Measurements from ENCODE around the gene TTC39B. TPM values are rescaled to one million over a fixed set of nuclear protein-coding genes. Genes with fewer than 3 reads are reported as not detected.

Gene TTC39B
- total and polyA plus RNA-seq, 9 donors: 1.4 to 4.3 (median 2.4) TPM

DNA sequence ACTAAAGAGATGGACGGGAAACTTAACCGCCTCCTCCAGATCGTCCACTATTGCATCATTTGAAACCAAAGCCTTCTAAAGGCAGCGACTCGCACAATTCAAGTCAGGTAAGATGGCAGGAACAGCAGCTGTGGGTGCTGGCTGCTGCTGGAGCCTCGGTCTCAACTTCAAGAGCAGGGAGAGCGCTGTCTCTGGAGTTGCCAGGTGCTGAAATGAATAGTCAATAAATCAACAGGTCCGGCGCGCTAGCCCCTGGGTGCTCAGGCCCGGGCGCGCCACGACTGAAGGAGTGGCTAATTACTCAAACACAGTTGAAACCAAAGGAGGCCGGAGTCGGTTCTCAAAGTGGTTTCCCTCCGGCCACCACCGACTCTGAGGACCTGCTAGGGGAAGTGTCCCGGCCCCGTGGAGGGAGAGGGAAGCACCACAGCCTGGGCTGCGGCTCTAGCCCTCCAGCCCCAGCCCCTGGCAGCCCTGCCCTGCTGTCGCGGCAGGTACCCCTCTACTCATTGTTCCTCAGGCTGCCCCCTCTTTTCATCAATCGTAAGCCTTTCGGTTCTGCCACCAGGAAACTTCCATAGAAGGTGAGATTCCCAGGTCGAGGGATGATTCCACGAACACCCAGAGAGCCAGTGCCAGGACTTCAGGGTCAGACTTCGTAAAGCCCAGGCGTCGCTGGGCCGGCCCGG is 804 bp downstream of the TTC39B start:
- Histone ChIP-seq H3K27me3 (ENCODE audit: control insufficient read depth, insufficient read depth, low read length) (no peaks in the 10 kb centered on the region), H3K36me3 (ENCODE audit: control insufficient read depth, insufficient read depth, low read length) (no peaks in the 10 kb centered on the region), H3K4me1 (ENCODE audit: control insufficient read depth, insufficient read depth, low read length) (peaks cover 13% of the 10 kb centered on the region), H3K27ac (ENCODE audit: low read length) (peak overlapping the region; percentile 79), H3K9me3 (replicated peaks; ENCODE audit: control insufficient read depth, low read depth, low read length) (no peaks in the 10 kb centered on the region), H3K4me3 (ENCODE audit: low read length) (peak overlapping the region; percentile 85)
- DNase-seq: peak; percentile 73
- 6% methylated on average over 28 of the region's 32 CpGs for WGBS (ENCODE audit: insufficient coverage)

DNA sequence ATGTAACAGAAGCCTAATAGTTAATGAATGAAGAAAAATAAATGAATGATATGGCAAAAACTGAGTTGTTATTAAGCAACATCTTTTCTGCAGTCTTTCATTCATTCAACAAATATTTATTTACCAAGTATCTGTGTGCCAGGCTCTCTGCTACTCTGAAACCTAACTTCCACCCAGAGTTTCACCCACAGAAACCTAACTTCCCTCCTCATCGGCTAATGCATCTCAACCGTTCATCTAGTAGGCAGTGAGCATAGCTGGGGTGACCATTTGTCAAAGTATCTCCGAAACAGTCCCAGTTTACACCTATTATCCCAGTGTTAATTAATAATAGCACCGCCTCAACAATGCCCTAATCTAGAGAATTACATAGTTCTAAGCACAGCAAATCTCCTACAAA is 1.5 kb downstream of the TTC39B start:
- Histone ChIP-seq H3K27me3 (ENCODE audit: control insufficient read depth, insufficient read depth, low read length) (no peaks in the 10 kb centered on the region), H3K9me3 (replicated peaks; ENCODE audit: control insufficient read depth, low read depth, low read length) (no peaks in the 10 kb centered on the region), H3K27ac (ENCODE audit: low read length) (peak overlapping the region; percentile 79), H3K4me3 (ENCODE audit: low read length) (no peak overlapping the region), H3K4me1 (ENCODE audit: control insufficient read depth, insufficient read depth, low read length) (peaks cover 13% of the 10 kb centered on the region), H3K36me3 (ENCODE audit: control insufficient read depth, insufficient read depth, low read length) (no peaks in the 10 kb centered on the region)
- no CpG with 5 or more reads among the region's 4 CpGs for WGBS (ENCODE audit: insufficient coverage)
- DNase-seq: no peak

DNA sequence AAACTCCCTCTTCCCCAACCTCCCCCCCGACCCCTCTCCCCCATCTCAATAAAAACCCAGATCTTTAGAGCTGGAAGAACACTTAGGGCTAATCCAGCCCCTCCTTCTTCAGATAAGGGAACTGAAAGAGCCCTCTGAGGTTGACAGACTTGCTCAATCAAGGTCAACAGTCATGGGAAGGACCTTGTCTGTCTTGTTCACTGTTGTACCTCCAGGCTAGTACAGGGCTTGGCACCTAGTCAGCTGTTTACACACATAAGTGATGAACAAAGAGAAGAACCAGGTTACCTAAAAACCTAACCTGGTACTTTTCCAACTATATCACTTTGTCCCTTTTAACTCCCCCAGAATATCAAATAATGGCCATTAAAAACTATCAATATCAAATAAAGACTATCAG is 2.4 kb downstream of the TTC39B start:
- no peaks in the 10 kb centered on the region for H3K36me3 ChIP-seq (ENCODE audit: control insufficient read depth, insufficient read depth, low read length)
- WGBS (ENCODE audit: insufficient coverage): 80% methylated on average over 1 of the region's 1 CpG
- H3K9me3 ChIP-seq (replicated peaks; ENCODE audit: control insufficient read depth, low read depth, low read length): no peaks in the 10 kb centered on the region
- H3K27me3 ChIP-seq (ENCODE audit: control insufficient read depth, insufficient read depth, low read length): no peaks in the 10 kb centered on the region
- no peak overlapping the region for H3K4me3 ChIP-seq (ENCODE audit: low read length)
- H3K27ac ChIP-seq (ENCODE audit: low read length): no peak overlapping the region
- DNase-seq: no peak
- peaks cover 13% of the 10 kb centered on the region for H3K4me1 ChIP-seq (ENCODE audit: control insufficient read depth, insufficient read depth, low read length)

DNA sequence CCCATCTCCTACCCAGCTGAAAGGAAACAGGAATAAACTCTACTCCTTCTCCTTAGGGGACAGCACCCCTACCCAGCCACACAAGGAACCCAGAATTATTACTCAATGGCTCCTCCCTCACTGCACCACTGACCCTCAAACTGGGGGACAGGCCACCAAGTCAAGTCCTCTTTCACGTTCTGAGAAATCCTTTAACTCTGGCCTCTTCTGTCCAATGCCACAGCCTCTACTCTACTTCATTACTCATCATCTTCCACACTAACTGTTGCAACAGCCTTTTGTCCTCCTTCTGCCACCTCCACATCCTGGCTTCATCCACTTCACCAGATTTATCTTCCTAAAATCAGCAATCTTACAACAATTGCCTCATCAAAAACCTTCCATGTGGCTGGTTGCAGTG is 6.8 kb downstream of the TTC39B start:
- no peaks in the 10 kb centered on the region for H3K9me3 ChIP-seq (replicated peaks; ENCODE audit: control insufficient read depth, low read depth, low read length)
- no peak for DNase-seq
- peaks cover 10% of the 10 kb centered on the region for H3K4me1 ChIP-seq (ENCODE audit: control insufficient read depth, insufficient read depth, low read length)
- 75% methylated on average over 1 of the region's 1 CpG for WGBS (ENCODE audit: insufficient coverage)
- H3K4me3 ChIP-seq (ENCODE audit: low read length): no peak overlapping the region
- H3K36me3 ChIP-seq (ENCODE audit: control insufficient read depth, insufficient read depth, low read length): no peaks in the 10 kb centered on the region
- no peak overlapping the region for H3K27ac ChIP-seq (ENCODE audit: low read length)
- H3K27me3 ChIP-seq (ENCODE audit: control insufficient read depth, insufficient read depth, low read length): no peaks in the 10 kb centered on the region

DNA sequence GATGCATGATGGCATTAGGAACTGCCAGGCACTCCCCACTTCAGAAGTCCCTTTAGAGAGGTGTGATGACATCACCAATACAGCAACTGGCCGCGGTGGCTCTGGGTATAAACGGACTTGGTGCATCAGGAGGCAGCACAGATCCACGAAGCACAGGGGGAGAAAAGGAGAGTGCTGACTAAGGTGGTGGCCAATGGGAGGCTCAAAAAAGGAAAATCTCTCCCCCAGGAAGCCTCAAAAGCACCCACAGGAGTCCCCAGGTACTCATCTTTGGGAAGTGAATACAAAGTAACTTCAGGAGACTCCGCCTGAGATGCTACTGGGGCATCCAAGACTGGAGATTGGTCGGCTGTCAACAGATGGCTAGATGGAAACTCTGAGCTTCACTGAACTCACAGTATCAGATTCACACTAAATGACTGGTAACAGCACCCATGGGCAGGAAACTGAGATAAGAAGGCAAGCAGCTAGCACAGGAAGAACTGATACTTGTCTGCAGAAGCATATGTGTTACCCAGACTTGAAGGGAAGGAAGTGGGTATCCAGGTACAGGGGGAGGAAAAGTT is 7.6 kb downstream of the TTC39B start:
- Histone ChIP-seq H3K36me3 (ENCODE audit: control insufficient read depth, insufficient read depth, low read length) (no peaks in the 10 kb centered on the region), H3K27me3 (ENCODE audit: control insufficient read depth, insufficient read depth, low read length) (no peaks in the 10 kb centered on the region), H3K4me3 (ENCODE audit: low read length) (no peak overlapping the region), H3K27ac (ENCODE audit: low read length) (no peak overlapping the region), H3K9me3 (replicated peaks; ENCODE audit: control insufficient read depth, low read depth, low read length) (no peaks in the 10 kb centered on the region), H3K4me1 (ENCODE audit: control insufficient read depth, insufficient read depth, low read length) (peaks cover 10% of the 10 kb centered on the region)
- DNase-seq: no peak
- WGBS (ENCODE audit: insufficient coverage): 82% methylated on average over 2 of the region's 6 CpGs

DNA sequence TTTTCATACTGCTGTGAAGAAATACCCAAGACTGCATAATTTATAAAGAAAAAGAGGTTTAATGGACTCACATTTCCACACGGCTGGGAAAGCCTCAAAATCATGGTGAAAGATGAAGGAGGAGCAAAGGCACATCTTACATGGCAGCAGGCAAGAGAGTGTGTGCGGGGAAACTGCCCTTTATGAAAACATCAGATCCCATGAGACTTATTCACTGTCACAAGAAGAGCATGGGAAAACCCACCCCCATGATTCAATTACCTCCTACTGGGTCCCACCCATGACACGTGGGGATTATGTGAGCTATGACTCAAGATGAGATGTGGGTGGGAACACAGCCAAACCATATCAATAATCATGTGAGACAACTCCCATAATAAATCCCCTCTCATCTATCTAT is 8.7 kb downstream of the TTC39B start:
- WGBS (ENCODE audit: insufficient coverage): no CpG with 5 or more reads among the region's 3 CpGs
- no peaks in the 10 kb centered on the region for H3K36me3 ChIP-seq (ENCODE audit: control insufficient read depth, insufficient read depth, low read length)
- no peaks in the 10 kb centered on the region for H3K9me3 ChIP-seq (replicated peaks; ENCODE audit: control insufficient read depth, low read depth, low read length)
- no peak for DNase-seq
- peaks cover 13% of the 10 kb centered on the region for H3K4me1 ChIP-seq (ENCODE audit: control insufficient read depth, insufficient read depth, low read length)
- no peaks in the 10 kb centered on the region for H3K27me3 ChIP-seq (ENCODE audit: control insufficient read depth, insufficient read depth, low read length)
- H3K4me3 ChIP-seq (ENCODE audit: low read length): no peak overlapping the region
- no peak overlapping the region for H3K27ac ChIP-seq (ENCODE audit: low read length)

DNA sequence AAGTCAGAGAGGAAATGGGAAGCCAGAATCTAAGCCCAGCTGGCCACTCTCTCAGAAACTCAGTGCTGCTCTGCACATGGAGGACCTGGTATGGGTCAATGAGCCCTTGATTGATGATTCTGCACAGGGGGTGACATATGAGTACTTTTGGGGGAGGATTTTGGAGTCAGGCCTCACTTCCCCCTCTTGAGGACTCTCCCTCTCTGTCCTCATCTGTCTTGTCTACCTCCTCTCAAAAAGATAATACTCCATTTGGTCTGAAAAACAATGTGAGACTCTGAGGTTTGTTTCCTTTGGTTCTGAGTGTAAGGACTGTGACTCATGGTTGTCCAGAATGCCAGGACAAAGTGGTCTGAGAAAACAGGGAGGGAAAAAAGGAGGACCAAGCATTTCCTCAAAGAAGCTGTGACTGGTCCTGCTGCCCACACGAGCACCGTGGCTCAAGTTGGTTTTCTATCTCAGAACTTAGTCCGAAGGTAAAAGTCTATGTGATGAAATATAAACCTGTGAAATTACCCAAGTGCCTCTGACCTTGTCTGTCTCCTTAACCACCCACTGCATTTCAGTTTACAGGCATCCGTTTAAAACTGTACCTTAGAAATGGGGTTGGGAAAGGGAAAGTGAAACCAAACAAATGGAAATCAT is 11.1 kb downstream of the TTC39B start:
- DNase-seq: peak; percentile 64

DNA sequence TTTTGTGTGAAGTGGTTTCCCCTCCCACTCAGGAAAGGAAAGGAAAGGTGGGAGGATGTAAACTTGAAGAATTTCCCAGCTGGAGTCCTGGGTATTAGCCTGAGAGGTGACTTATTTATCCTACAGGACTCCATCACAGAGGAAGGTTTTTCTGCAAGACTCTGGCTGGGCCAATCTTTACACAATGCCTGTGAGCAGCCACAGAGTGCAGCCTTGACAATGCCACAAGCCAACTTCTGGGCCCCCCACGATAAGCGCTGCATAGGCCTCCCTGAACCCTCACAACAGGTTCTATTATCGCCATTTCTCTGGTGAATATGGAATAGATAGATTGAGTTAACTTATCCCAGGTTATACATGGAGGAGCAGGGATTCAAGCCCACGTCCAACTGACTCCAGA is 12.4 kb downstream of the TTC39B start:
- no peak for DNase-seq
- H3K4me1 ChIP-seq (ENCODE audit: control insufficient read depth, insufficient read depth, low read length): peaks cover 13% of the 10 kb centered on the region
- H3K9me3 ChIP-seq (replicated peaks; ENCODE audit: control insufficient read depth, low read depth, low read length): no peaks in the 10 kb centered on the region
- no CpG with 5 or more reads among the region's 4 CpGs for WGBS (ENCODE audit: insufficient coverage)
- no peaks in the 10 kb centered on the region for H3K27me3 ChIP-seq (ENCODE audit: control insufficient read depth, insufficient read depth, low read length)
- H3K4me3 ChIP-seq (ENCODE audit: low read length): no peak overlapping the region
- no peaks in the 10 kb centered on the region for H3K36me3 ChIP-seq (ENCODE audit: control insufficient read depth, insufficient read depth, low read length)
- peak overlapping the region; percentile 21 for H3K27ac ChIP-seq (ENCODE audit: low read length)

More for the DNA sequence above, 11.1 kb downstream of the TTC39B start:
- peaks cover 13% of the 10 kb centered on the region for H3K4me1 ChIP-seq (ENCODE audit: control insufficient read depth, insufficient read depth, low read length)
- H3K27ac ChIP-seq (ENCODE audit: low read length): peak overlapping the region; percentile 85
- H3K36me3 ChIP-seq (ENCODE audit: control insufficient read depth, insufficient read depth, low read length): no peaks in the 10 kb centered on the region
- H3K4me3 ChIP-seq (ENCODE audit: low read length): peak overlapping the region; percentile 30
- H3K27me3 ChIP-seq (ENCODE audit: control insufficient read depth, insufficient read depth, low read length): no peaks in the 10 kb centered on the region
- H3K9me3 ChIP-seq (replicated peaks; ENCODE audit: control insufficient read depth, low read depth, low read length): no peaks in the 10 kb centered on the region
- WGBS (ENCODE audit: insufficient coverage): no CpG with 5 or more reads among the region's 4 CpGs

DNA sequence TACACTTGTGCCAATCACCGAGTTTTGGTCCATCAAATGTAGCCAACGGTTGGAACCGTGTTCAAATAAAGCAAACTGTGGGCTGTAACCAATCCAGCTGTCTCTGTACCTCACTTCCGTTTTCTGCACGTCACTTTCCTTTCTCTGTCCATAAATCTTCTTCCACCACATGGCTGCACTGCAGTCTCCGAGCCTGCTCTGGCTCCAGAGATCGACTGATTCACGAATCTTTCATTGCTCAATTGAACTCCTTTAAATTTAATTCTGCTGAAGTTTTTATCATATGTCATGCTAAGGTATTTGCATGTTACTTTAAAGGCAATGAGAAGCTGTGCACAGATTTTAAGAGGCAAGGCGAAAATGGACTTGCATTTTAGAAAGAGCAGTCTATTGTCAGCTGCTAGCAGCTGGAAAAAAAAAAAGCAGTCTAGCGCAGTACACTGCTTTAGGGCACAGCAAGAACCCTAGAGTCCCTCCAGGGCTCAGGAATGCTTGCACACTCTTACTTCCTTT is 13.2 kb downstream of the TTC39B start:
- DNase-seq: peak; percentile 73
- H3K27me3 ChIP-seq (ENCODE audit: control insufficient read depth, insufficient read depth, low read length): no peaks in the 10 kb centered on the region
- H3K36me3 ChIP-seq (ENCODE audit: control insufficient read depth, insufficient read depth, low read length): no peaks in the 10 kb centered on the region
- no peaks in the 10 kb centered on the region for H3K9me3 ChIP-seq (replicated peaks; ENCODE audit: control insufficient read depth, low read depth, low read length)
- H3K4me1 ChIP-seq (ENCODE audit: control insufficient read depth, insufficient read depth, low read length): peaks cover 13% of the 10 kb centered on the region
- no peak overlapping the region for H3K4me3 ChIP-seq (ENCODE audit: low read length)
- peak overlapping the region; percentile 65 for H3K27ac ChIP-seq (ENCODE audit: low read length)
- WGBS (ENCODE audit: insufficient coverage): 20% methylated on average over 8 of the region's 10 CpGs

DNA sequence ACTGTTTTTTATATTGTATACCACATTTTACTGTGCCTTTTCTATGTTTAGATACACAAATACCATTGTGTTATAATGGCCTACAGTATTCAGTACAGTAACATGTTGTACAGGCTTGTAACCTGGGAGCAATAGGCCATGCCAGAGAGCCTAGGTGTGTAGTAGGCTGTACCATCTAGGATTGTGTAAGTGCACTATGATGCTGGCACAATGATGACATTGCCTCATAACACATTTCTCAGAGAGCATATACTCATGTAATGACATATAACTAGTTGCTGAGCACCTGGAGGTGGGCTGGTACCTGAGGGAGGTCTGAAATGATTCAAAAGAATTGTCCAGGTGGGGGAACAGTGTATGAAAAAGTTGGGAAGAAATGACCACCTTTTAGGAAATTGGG is 13.9 kb downstream of the TTC39B start:
- no peak for DNase-seq
- Histone ChIP-seq H3K4me3 (ENCODE audit: low read length) (no peak overlapping the region), H3K27ac (ENCODE audit: low read length) (no peak overlapping the region), H3K36me3 (ENCODE audit: control insufficient read depth, insufficient read depth, low read length) (no peaks in the 10 kb centered on the region), H3K9me3 (replicated peaks; ENCODE audit: control insufficient read depth, low read depth, low read length) (no peaks in the 10 kb centered on the region), H3K4me1 (ENCODE audit: control insufficient read depth, insufficient read depth, low read length) (peaks cover 13% of the 10 kb centered on the region), H3K27me3 (ENCODE audit: control insufficient read depth, insufficient read depth, low read length) (no peaks in the 10 kb centered on the region)

All from muscle of leg (tissue), 11 donors.